ENCODE measurements around the gene CTNND2.

DNA sequence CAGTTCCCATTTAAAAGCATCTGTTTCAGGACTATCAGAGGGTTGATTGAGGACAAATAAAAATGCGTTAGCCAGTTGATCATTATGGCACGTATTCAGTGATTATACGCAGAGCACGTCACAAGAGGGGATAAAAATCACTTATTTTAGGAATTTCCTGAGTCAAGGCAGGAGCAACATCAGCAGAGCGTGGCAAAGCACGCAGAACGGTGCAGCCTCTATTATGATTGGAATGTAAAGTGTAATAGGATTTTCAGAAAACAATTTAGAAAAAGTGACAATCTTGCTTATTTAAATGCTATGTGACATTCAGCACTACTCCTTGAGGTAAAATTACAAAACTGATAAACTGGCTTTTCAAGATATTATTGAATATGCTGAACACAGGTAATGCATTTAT lies 729.7 kb downstream of the CTNND2 start:
- TF ChIP-seq CTCF (conservative IDR thresholded peaks at IDR 0.05; ENCODE audit: low read depth, low read length) (no peak), EZH2 (IDR thresholded peaks at IDR 0.05; ENCODE audit: borderline replicate concordance, low read depth, low read length, poor library complexity, severe bottlenecking) (no peak)

Data from A673 (cell line).